Nephron progenitor cell (in vitro differentiated cells): ENCODE data around the gene EPHA6.

Source experiments
- DNase-seq: peaks from one replicate; pipeline ENCODE4 v3.0.0; 2021
- H3K27ac Mint-ChIP-seq: 2 replicates; pipeline ENCODE4 v1.8.0; 2021; ENCODE audit warnings: mild to moderate bottlenecking, moderate library complexity, mixed read lengths
- H3K27me3 Mint-ChIP-seq: 2 replicates; pipeline ENCODE4 v1.8.0; 2021; ENCODE audit warnings: mild to moderate bottlenecking, low read depth, mixed read lengths; ENCODE audit not compliant: poor library complexity
- H3K36me3 Mint-ChIP-seq: 2 replicates; pipeline ENCODE4 v1.8.0; 2021; ENCODE audit warnings: low read depth, mixed read lengths
- H3K4me1 Mint-ChIP-seq: 2 replicates; pipeline ENCODE4 v1.8.0; 2021; ENCODE audit warnings: mixed read lengths
- H3K4me3 Mint-ChIP-seq: 2 replicates; pipeline ENCODE4 v1.8.0; 2021; ENCODE audit warnings: mild to moderate bottlenecking, moderate library complexity, mixed read lengths
- H3K9me3 Mint-ChIP-seq: 2 replicates; pipeline ENCODE4 v1.8.0; 2021; ENCODE audit warnings: mild to moderate bottlenecking, moderate library complexity, mixed read lengths
- TF ChIP-seq, protein P1 (sequence below): fragments of 200-600 bp; sonication (generic); IDR thresholded peaks from 2 replicates; pipeline ENCODE4 v1.5.0; 2021; ENCODE audit warnings: antibody characterized with exemption

EPHA6 gene

DNA sequence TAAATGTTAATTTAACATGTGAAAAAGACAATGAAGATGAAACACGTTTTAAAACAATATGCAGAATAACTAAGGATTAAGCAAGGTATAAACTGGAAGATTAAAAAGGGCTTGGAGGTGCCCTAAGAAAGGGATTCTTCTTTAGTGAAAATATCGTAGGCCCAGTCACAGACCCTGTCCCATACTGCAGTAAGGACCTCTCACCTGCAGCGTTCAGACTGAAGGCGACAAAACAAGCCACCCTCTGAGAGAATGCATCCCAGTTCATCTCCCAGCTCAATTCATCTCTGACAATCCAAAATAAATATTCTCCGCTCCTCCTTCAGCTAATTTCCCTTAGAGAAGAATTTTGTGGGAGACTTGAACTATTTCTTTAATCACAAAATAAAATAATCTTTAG lies 847.9 kb downstream of the EPHA6 start:
- no peaks in the 10 kb centered on the region for H3K9me3 Mint-ChIP-seq
- no peak overlapping the region for H3K4me3 Mint-ChIP-seq
- H3K27ac Mint-ChIP-seq, result no peak overlapping the region
- H3K4me1 Mint-ChIP-seq, result no peaks in the 10 kb centered on the region
- DNase-seq, result no peak
- H3K27me3 Mint-ChIP-seq, result no peaks in the 10 kb centered on the region
- TF ChIP-seq, protein P1, sequence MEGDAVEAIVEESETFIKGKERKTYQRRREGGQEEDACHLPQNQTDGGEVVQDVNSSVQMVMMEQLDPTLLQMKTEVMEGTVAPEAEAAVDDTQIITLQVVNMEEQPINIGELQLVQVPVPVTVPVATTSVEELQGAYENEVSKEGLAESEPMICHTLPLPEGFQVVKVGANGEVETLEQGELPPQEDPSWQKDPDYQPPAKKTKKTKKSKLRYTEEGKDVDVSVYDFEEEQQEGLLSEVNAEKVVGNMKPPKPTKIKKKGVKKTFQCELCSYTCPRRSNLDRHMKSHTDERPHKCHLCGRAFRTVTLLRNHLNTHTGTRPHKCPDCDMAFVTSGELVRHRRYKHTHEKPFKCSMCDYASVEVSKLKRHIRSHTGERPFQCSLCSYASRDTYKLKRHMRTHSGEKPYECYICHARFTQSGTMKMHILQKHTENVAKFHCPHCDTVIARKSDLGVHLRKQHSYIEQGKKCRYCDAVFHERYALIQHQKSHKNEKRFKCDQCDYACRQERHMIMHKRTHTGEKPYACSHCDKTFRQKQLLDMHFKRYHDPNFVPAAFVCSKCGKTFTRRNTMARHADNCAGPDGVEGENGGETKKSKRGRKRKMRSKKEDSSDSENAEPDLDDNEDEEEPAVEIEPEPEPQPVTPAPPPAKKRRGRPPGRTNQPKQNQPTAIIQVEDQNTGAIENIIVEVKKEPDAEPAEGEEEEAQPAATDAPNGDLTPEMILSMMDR, result no peak
- no peaks in the 10 kb centered on the region for H3K36me3 Mint-ChIP-seq

GRCh38 chr3:97662762-97663161 lies 848.4 kb downstream of the EPHA6 start:
- Mint-ChIP-seq H3K27me3 (no peaks in the 10 kb centered on the region), H3K9me3 (no peaks in the 10 kb centered on the region), H3K27ac (no peak overlapping the region), H3K36me3 (no peaks in the 10 kb centered on the region), H3K4me3 (no peak overlapping the region), H3K4me1 (no peaks in the 10 kb centered on the region)
- TF ChIP-seq, protein P1, result no peak
- DNase-seq, result no peak

- H3K9me3 Mint-ChIP-seq, result no peaks in the 10 kb centered on the region
- no peak overlapping the region for H3K27ac Mint-ChIP-seq
- no peak for DNase-seq
- H3K27me3 Mint-ChIP-seq, result no peaks in the 10 kb centered on the region
- H3K4me3 Mint-ChIP-seq, result no peak overlapping the region
- no peaks in the 10 kb centered on the region for H3K4me1 Mint-ChIP-seq
- no peaks in the 10 kb centered on the region for H3K36me3 Mint-ChIP-seq
- TF ChIP-seq, protein P1, result no peak
These were observed 851.5 kb downstream of the EPHA6 start for GRCh38 chr3:97665896-97666295.

DNA sequence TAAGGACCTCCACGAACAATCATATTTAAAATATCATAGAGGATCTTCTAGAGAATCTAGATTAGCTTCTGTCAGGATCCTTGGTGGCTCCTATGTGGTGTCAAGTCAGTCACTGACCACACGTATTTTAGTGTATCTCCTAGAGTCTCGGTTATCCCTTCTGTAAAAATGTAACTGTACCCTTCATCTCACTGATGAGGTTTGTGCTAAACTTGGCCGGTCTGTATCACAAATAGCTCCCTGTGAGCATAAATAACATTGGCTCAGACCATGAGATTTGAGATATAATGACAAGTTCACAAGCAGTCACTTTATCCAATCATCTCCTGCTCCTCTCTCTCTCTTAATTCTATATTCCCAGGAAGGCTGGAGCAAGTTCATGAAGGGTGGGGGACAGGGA lies 856.6 kb downstream of the EPHA6 start:
- Mint-ChIP-seq H3K4me1 (no peaks in the 10 kb centered on the region), H3K36me3 (no peaks in the 10 kb centered on the region), H3K9me3 (no peaks in the 10 kb centered on the region), H3K27ac (no peak overlapping the region), H3K4me3 (no peak overlapping the region), H3K27me3 (no peaks in the 10 kb centered on the region)
- DNase-seq, result no peak
- TF ChIP-seq, protein P1, result no peak

- Mint-ChIP-seq H3K36me3 (no peaks in the 10 kb centered on the region), H3K4me3 (no peak overlapping the region), H3K27me3 (no peaks in the 10 kb centered on the region), H3K4me1 (no peaks in the 10 kb centered on the region), H3K9me3 (no peaks in the 10 kb centered on the region), H3K27ac (no peak overlapping the region)
- no peak for DNase-seq
- TF ChIP-seq, protein P1, result no peak
These were observed 859.1 kb downstream of the EPHA6 start for GRCh38 chr3:97673357-97673997.

- Mint-ChIP-seq H3K27ac (no peak overlapping the region), H3K4me1 (no peaks in the 10 kb centered on the region), H3K4me3 (no peak overlapping the region), H3K27me3 (no peaks in the 10 kb centered on the region), H3K9me3 (no peaks in the 10 kb centered on the region), H3K36me3 (no peaks in the 10 kb centered on the region)
- TF ChIP-seq, protein P1, result no peak
- DNase-seq, result no peak
These were observed 860.1 kb downstream of the EPHA6 start for GRCh38 chr3:97674461-97674860.
